ENCODE results near the gene SEMA5A. TPM values are rescaled to one million over a fixed set of nuclear protein-coding genes. Genes with fewer than 3 reads are reported as not detected.
"Not testable (repeated sequence)": the region's sequence is repeated elsewhere in the genome, so short reads cannot be mapped to it uniquely, and the experiment has no call there.

The SEMA5A gene
- total RNA-seq, 1 donor from 2014 or later = 25.3 TPM

- intact Hi-C loops (cut with micrococcal nuclease) = no loop called here
- ATAC-seq = no peak
- no peak for DNase-seq
Measured at GRCh38 chr5:9382522-9382921, 163.4 kb downstream of the SEMA5A start.

DNA sequence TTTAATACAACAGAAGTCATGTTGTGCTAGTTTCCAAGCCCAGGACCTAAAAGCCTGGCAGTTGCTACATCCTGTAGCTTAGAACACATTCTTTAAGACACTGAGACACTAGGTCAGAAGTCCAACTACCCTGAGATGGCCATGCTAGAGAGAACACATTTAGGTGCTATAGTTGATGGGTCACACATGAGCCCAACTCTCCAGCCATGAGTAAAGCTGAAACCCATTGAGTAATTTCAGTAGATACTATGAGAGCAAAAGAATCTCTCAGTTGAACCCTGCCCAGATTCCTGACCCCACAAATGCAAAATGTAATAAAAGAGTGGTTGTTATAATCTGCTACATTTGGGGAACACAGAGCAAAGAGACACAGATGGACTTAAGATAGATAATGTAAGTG is 164.4 kb downstream of the SEMA5A start:
- DNase-seq (no peak), ATAC-seq (no peak)
- intact Hi-C loops (cut with micrococcal nuclease) = no loop called here

DNA sequence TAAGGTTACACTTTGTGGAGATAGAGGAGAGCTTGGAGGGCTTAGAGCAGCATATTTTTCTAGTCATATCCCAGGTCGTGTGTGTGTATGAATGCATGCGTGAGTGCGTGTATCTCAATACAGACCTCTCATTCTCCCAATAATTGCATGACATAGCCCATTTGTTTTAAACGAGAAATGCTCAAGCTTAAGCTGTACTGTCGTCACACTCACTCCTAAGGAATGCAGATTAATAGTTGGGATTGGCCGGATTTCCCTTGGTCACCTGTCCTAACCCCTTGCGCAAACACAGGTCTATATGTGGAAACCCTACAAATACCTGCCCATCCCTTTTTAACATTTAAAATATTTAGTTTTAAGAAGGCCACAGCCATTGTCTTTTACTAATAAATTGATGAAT is 165.8 kb downstream of the SEMA5A start:
- ATAC-seq = no peak
- no peak for DNase-seq
- intact Hi-C loops (cut with micrococcal nuclease) = no loop called here

GRCh38 chr5:9376363-9377117 is 169.3 kb downstream of the SEMA5A start:
- intact Hi-C loops (cut with micrococcal nuclease) = no loop called here
- no peak for ATAC-seq
- no peak for DNase-seq

- no peak for ATAC-seq
- no peak for DNase-seq
Measured at GRCh38 chr5:9375756-9376155, 170.1 kb downstream of the SEMA5A start.

GRCh38 chr5:9374025-9374424 is 171.8 kb downstream of the SEMA5A start:
- intact Hi-C loops (cut with micrococcal nuclease) = no loop called here
- ATAC-seq (peak; percentile 79), DNase-seq (no peak)

More at GRCh38 chr5:9375756-9376155, 170.1 kb downstream of the SEMA5A start:
- intact Hi-C loops (cut with micrococcal nuclease) = no loop called here

DNA sequence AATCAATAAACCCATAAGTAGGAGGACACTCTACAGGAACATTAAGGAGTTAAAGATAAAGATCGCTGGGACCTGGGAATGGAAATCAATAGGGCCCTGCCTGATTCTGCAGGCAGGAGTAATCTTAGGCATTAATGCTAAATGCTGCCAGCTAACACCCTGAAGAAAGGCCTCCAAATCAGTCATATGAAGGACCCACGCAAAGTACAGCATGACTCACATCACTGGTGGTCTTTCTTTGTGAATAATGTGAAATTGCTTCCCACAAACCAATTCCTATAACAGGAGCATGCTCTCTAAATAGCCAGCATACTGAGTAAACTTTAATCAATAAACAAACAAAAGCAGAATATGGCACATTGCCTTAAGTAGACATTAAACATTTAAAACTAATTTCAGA is 172.3 kb downstream of the SEMA5A start:
- ATAC-seq = no peak
- DNase-seq = no peak
- intact Hi-C loops (cut with micrococcal nuclease) = no loop called here

- intact Hi-C loops (cut with micrococcal nuclease) = no loop called here
- no peak for ATAC-seq
- no peak for DNase-seq
Measured at GRCh38 chr5:9370256-9370655, 175.6 kb downstream of the SEMA5A start.

DNA sequence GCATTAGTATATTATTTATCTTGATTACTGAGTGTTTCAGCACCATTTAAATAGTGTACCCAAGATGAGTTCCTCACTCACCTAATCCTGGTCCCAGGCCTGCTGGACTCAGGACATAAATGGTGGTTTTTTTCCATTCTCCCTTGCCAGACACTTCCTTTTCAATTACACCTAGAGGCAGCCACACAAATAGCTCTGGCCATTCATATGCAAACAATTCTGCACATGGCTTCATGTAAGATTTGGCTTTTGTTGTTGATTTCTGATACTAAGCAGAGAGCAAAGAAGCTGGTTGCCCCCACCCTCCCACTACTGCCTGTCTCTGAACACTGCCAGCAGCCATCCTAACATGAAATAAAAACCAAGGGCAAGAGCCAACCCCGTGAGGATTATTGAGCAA is 180.4 kb downstream of the SEMA5A start:
- intact Hi-C loops (cut with micrococcal nuclease) = no loop called here
- no peak for DNase-seq
- ATAC-seq = peak; percentile 92

DNA sequence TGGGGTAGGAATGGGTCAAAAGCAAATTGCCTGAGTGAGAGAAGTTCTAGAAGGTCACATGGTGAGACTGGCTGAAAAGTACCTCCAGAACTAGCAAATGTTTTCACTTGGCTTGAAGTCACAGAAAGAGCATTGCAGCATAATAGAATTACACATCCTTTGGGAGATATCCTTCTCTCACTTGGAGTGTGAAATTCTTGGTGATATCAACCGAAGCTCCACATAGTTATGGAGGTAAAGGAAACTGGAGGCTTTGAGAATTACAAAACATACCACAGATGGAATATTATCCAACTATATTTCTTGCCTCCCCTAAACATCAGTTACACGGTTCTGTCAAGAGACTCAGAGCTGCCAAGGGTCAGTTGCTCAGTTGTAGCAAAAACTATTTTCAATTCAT is 182.4 kb downstream of the SEMA5A start:
- ATAC-seq = no peak
- intact Hi-C loops (cut with micrococcal nuclease) = no loop called here
- DNase-seq = no peak

DNA sequence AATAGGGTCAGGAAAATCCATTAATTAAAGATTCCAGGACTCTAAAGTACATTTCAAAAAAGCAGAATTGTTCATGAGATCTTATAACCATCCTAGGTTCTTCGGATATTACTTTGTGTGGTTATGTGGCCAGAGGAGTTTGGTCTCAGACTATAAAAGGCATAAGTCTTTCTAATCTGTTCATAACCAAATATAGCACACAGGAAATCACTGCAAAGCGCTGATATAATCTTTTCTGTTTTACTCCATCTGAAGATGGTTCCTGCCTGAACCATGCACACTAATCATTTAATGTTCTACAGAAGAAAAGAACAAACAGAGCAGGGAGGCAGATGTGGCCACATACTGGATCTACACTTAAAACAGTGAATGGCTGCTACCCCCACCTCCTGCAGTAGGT is 182.8 kb downstream of the SEMA5A start:
- intact Hi-C loops (cut with micrococcal nuclease) = no loop called here
- DNase-seq (no peak), ATAC-seq (no peak)

DNA sequence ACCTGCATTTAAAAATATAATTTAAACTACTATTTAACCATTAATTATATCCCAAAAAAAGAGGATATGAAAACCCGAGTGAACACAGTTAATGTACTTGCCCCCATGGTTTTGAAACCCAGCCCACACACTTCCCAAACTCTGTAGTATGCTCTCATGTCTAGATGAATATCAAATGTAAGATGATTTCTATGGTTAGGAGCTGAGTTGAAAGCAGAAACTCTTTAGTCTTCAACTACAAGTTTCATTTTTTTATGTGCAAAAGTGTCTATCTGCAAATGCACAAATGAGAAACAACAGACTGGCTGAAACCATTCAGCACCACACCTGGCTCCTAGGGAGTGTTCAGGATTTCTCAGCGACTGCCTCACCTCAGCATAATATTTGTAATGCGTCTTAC is 183.3 kb downstream of the SEMA5A start:
- ATAC-seq (no peak), DNase-seq (no peak)
- intact Hi-C loops (cut with micrococcal nuclease) = no loop called here

DNA sequence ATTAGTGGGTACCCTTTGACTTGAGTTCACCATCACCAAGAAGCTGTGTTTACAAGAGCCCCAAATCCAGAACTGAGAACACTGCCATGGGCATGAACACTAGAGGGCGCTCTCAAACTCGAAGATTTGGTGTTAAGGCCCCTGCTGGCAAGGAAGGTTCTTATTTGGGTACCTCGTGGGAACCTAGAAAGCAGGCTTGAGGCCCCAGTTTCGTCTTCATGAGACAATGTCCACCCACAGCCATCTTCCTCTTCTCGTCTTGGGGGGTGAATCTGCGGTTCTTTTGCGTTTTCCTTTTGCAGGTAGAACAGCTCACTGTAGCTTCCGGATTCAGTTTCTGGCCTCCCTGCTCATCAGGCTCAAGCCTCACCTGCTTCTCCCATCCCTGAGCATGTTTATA is 184.0 kb downstream of the SEMA5A start:
- ATAC-seq (peak; percentile 63), DNase-seq (peak; percentile 44)
- intact Hi-C loops (cut with micrococcal nuclease) = no loop called here

- ATAC-seq (no peak), DNase-seq (no peak)
- intact Hi-C loops (cut with micrococcal nuclease) = no loop called here
Measured at GRCh38 chr5:9358961-9359685, 186.8 kb downstream of the SEMA5A start.

- intact Hi-C loops (cut with micrococcal nuclease) = no loop called here
- DNase-seq = no peak
- no peak for ATAC-seq
Measured at GRCh38 chr5:9356351-9356825, 189.5 kb downstream of the SEMA5A start.

GRCh38 chr5:9354336-9355081 is 191.4 kb downstream of the SEMA5A start:
- ATAC-seq (no peak), DNase-seq (no peak)
- intact Hi-C loops (cut with micrococcal nuclease) = no loop called here

DNA sequence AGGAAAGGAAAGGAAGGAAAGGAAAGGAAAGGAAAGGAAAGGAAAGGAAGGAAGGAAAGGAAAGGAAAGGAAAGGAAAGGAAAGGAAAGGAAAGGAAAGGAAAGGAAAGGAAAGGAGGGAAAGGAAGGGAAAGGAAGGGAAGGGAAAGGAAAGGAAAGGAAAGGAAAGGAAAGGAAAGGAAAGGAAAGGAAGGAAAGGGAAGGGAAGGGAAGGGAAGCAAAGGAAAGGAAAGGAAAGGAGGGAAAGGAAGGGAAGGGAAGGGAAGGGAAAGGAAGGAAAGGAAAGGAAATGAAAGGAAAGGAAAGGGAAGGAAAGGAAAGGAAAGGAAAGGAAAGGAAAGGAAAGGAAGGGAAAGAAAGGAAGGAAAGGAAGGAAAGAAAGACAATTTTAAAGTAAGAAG is 192.8 kb downstream of the SEMA5A start:
- intact Hi-C loops (cut with micrococcal nuclease); ATAC-seq; DNase-seq: not testable (repeated sequence)

DNA sequence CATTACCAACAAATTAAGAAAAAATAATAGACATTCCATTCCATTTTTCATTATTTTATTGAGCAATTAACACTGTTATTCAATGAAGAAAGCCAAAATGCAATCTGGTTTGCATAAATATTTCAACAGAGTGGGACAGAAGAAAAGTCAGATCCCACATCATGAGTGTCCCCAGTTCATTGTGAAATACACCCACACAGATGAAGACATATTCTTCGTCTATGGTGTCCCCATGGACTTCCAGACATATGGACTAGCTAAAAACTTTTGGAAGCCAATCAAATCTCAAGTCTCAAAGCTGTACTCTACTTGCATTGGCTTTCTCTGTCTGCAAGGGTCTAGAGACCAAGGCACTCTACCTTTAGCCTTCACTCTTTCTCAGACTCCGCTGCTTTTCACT is 194.3 kb downstream of the SEMA5A start:
- ATAC-seq (peak; percentile 50), DNase-seq (no peak)
- intact Hi-C loops (cut with micrococcal nuclease) = no loop called here

GRCh38 chr5:9350301-9350797 is 195.5 kb downstream of the SEMA5A start:
- DNase-seq (no peak), ATAC-seq (peak; percentile 63)
- intact Hi-C loops (cut with micrococcal nuclease) = no loop called here
